ENCODE data around the gene IL18R1.

DNA sequence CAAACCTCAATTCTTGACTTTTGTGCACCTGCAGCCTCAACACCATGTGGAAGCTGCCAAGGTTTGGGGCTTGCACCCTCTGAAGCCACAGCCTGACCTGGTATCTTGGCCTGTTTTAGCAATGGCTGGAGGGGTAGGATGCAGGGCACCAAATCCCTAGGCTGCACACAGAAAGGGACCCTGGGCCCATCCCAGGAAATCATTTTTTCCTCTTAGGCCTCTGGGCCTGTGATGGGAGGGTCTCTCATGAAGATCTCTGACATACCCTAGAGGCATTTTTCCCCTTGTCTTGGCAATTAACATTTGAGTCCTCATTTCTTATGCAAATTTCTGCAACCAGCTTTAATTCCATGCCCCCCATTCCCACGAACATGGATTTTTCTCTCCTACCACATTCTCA is 10.2 kb downstream of the IL18R1 start:
- TF ChIP-seq, protein P1, sequence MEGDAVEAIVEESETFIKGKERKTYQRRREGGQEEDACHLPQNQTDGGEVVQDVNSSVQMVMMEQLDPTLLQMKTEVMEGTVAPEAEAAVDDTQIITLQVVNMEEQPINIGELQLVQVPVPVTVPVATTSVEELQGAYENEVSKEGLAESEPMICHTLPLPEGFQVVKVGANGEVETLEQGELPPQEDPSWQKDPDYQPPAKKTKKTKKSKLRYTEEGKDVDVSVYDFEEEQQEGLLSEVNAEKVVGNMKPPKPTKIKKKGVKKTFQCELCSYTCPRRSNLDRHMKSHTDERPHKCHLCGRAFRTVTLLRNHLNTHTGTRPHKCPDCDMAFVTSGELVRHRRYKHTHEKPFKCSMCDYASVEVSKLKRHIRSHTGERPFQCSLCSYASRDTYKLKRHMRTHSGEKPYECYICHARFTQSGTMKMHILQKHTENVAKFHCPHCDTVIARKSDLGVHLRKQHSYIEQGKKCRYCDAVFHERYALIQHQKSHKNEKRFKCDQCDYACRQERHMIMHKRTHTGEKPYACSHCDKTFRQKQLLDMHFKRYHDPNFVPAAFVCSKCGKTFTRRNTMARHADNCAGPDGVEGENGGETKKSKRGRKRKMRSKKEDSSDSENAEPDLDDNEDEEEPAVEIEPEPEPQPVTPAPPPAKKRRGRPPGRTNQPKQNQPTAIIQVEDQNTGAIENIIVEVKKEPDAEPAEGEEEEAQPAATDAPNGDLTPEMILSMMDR (IDR thresholded peaks at IDR 0.05), result no peak
- TF ChIP-seq POLR2A (IDR thresholded peaks at IDR 0.05), result no peak
